ENCODE measurements around the gene HSD17B2. TPM values are rescaled to one million over a fixed set of nuclear protein-coding genes. Genes with fewer than 3 reads are reported as not detected.
"Not testable (repeated sequence)": the region's sequence is repeated elsewhere in the genome, so short reads cannot be mapped to it uniquely, and the experiment has no call there.

Gene HSD17B2
- total RNA-seq = 105 and 217 TPM in 2 replicates

DNA sequence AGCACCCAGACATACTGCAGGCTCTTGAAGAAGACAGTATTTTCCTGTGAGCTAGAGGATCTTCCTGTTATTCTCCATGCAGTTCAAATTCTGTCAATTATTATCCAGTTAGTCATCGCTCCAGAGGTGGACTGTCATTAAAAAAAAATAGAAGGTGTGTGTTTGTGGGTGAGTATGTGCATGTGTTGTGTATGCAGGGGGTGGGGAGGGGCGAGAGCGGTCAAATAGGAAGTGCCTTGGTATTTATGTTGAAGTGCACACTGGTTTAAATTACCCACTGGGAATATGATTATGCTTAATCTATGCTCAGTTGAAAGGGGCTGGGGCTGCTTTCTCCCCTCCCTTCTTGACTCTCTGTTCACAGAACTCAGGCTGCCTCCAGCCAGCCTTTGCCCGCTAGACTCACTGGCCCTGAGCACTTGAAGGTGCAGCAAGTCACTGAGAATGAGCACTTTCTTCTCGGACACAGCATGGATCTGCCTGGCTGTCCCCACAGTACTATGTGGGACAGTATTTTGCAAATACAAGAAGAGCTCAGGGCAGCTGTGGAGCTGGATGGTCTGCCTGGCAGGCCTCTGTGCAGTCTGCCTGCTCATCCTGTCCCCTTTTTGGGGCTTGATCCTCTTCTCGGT is at the start of gene HSD17B2:
TSS of gene HSD17B2 (plus strand) at position 273 of the 632 bp plus-strand sequence. CDS start at position 445, 172 bp downstream.
- DNase-seq (ENCODE audit: low read depth in 2 of 2) = peak; percentile 78 to 79

DNA sequence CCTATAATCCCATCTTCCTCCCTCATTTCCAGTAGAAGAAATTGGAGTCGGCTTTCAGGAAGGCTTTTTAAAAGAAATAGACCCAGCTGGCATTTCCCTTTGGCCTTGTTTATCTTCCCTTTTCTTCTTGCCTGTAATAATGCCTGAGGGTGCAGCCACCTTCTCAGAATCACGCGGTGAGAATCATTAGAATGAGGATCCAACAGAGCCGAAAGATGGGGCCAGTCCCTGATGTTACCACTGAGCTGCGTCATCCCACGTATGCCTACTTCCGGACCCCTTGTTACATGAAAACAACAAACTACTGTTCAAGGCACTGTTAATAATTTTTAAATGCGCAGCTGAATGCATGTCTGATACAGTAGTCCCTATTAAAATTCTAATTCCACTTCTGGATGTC is 47.9 kb upstream of the HSD17B2 start:
- no peak for DNase-seq (ENCODE audit: low read depth in 2 of 2)

DNA sequence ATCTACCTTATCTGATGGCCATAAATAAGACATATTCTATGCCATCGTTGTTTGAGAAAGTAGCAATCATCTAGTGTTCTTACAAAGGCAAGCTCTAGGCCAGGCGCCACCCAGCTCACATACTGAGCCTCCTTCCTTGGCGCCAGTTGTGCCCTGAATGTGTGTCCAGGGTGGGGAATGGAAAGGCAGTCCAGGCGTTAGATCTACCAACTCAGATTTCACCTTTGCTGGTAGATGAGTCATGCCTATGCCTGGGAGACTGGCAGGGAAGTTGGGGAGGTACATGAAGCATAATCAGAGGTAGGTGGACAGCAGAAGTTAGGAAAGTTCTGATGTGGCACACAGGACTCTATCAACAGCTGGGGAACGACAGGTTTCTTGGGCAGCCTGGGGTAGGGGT is 47.3 kb upstream of the HSD17B2 start:
- no peak for DNase-seq (ENCODE audit: low read depth in 2 of 2)

- DNase-seq (ENCODE audit: low read depth in 2 of 2) = no peak
Observed at GRCh38 chr16:81992859-81993258, 42.2 kb upstream of the HSD17B2 start.

- no peak for DNase-seq (ENCODE audit: low read depth in 2 of 2)
Observed at GRCh38 chr16:81994485-81994884, 40.6 kb upstream of the HSD17B2 start.

GRCh38 chr16:81995651-81996050 is 39.4 kb upstream of the HSD17B2 start:
- DNase-seq (ENCODE audit: low read depth in 2 of 2) = peak; percentile 11 to 84

DNA sequence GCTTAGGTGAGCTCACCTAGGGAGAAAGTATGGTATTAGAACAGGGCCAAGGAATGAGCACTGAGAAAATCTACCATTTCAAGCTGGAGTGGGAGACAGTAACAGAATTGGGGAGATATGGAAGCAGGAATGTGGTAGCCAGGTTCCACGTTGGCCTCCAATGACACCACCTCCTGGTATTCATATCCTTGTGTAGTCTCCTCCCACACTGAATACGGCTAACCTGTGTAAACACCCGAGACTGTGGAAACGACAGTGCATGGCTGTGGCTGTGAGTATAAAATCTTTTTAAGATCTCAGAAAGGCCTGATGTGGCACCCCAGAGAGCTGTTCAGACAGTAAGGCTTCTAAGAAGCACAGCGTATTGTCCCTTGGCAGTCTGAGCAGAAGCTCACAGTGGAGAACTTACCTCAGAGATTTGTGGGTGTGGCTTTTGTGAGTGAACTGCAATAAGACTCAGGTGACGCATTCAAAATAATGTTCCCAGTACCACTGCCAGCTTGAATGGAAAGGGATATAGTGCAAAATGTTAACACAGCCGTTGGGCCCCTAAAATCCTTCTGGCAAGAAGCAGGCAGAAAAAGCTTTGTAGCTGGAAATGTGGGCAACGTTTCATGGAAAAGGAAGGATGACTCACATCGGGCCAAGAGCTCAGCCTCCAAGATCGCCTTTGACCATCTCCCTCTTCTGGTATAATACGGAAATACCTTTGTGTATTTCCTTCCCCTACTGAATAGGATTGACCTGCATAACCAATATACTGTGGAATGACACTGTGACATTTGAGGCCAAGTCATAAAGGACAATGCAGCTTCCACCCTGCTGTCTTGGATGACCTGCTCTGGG is 38.2 kb upstream of the HSD17B2 start:
- DNase-seq (ENCODE audit: low read depth in 2 of 2) = peak; percentile 50 to 90

GRCh38 chr16:81997738-81998137 is 37.3 kb upstream of the HSD17B2 start:
- DNase-seq (ENCODE audit: low read depth in 2 of 2) = peak; percentile 7 to 82

DNA sequence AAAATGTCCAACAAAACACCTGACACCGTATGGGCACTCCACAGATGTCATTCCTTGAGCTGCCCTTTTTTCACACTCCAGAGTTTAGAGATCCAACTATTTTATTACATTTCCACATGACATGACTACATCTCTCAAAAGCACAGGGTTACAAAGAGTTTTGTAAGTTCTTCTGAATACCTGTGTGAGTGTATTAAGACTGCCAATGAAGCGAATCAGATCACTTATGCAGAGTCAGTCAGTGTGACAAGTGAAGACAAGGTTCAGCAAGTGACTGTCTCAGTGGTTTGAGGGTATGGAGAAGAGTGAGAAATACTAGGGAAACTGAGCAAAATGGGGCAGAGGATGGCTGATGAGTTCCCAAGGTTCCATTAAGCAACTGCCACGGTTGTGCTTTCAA is 32.2 kb upstream of the HSD17B2 start:
- DNase-seq (ENCODE audit: low read depth in 2 of 2) = no peak

- no peak for DNase-seq (ENCODE audit: low read depth in 2 of 2)
Observed at GRCh38 chr16:82004601-82005000, 30.5 kb upstream of the HSD17B2 start.

DNA sequence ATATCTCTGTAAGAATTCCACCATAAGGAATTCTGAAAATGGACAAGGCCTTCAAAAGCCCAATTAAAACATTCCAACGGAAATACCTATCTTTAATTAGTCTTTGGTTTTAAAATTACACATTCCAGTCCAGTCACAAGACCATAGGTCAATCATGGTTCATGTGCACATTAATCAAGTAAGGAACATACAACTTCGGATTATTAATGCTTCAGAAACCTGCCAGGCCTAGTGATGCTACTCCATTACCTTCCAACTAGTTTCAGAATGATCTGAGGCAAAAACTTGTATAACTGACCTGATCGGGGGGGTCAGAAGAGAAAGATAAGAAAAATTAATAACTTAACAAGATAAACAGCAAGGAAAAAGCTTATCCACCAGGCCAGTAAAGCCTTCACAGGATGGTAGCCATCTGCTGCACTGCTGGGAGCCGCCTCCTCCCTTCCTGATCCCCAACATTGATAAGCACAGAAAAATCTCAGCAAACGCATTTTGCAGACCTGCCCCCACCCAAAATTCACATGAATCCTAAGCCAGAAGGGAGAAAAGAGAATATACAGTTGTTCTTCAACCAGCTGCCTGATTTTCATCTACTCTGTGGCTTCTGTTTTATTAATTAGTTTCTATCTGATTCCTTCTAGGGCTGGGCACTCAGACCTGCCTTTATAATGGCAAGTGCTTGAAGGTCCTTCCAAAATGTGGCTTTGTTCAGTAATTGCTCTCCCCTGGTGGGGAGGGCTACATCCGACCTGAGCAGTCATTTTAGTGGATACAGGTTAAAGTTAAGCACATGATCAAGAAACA is 29.8 kb upstream of the HSD17B2 start:
- DNase-seq (ENCODE audit: low read depth in 2 of 2) = no peak

DNA sequence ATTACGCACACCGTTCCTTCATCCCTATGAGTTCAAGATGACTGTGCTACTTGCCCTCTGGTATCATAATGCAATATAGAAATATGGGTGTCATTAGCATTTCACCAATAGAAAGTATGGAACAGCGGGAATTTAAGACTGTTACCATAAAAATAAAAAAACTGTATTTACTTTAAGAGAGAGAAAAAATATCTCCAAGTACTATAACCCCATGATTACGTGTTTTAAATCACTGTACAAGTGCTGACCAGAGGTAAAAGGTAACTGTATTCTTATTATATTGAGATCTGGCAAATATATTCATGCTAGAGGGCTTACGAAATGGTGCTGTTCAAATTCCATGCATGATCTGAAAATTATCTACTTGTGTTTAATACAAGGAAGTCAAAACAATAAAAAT is 29.0 kb upstream of the HSD17B2 start:
- DNase-seq (ENCODE audit: low read depth in 2 of 2) = no peak

GRCh38 chr16:82007189-82007588 is 27.9 kb upstream of the HSD17B2 start:
- no peak for DNase-seq (ENCODE audit: low read depth in 2 of 2)

GRCh38 chr16:82008957-82009592 is 26.0 kb upstream of the HSD17B2 start:
- no peak for DNase-seq (ENCODE audit: low read depth in 2 of 2)

DNA sequence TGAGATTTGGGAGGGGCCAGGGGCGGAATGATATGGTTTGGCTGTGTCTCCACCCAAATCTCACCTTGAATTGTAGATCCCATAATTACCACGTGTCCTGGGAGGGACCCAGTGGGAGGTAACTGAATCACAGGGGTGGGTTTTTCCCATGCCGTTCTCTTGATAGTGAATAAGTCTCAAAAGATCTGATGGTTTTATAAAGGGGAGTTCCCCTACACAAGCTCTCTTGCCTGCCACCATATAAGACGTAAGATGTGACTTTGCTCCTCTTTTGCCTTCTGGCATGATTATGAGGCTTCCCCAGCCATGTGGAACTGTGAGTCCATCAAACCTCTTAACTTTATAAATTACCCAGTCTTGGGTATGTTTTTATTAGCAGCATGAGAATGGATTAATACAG is 25.3 kb upstream of the HSD17B2 start:
- not testable (repeated sequence) for DNase-seq (ENCODE audit: low read depth in 2 of 2)

GRCh38 chr16:82010649-82011048 is 24.4 kb upstream of the HSD17B2 start:
- no peak for DNase-seq (ENCODE audit: low read depth in 2 of 2)

- peak in 1 of 2 donors; percentile 26 for DNase-seq (ENCODE audit: low read depth in 2 of 2)
Observed at GRCh38 chr16:82011199-82011641, 23.8 kb upstream of the HSD17B2 start, which contains the start of gene SDR42E1. TSS of gene SDR42E1 (minus strand) at chr16:82011470. CDS start at chr16:82000858, 10,612 bp downstream.

DNA sequence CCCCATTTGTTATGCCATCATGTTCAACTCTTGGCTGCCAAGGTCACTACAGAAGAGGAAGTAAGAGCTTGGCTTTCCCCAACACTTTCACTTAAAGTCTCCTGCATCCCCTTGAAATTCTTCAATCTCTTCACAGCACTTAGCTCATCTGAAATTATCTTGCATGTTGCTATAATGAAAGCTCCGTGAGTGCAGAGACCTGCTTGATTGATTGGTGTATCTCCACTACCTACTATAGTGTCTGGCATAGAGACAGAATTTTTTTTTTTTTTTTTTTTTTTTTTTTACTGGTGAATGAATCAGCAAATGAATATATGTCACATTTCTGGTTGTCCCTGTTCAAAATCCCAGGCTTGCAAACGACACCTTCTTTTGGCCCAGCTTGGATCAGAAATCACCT is 21.9 kb upstream of the HSD17B2 start:
- no peak for DNase-seq (ENCODE audit: low read depth in 2 of 2)

DNA sequence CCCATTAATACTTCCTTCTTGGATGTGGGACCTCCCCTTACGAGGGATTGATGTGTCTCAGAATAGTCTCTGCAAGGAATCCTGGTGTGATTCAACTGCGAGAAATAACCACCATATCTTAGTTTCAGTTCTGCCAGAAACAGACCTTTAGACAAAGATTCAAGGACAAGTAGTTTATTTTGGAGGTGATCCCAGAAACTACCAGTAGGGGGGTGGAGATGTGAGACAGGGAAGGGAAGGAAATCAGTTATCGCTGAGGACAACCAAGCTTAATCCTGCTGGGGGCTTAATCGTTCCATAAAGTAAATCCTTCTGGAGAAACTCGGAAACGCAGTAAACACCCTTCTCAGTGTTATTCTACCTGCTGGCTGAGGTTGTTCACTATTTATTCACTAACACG is 18.8 kb upstream of the HSD17B2 start:
- DNase-seq (ENCODE audit: low read depth in 2 of 2) = peak in 1 of 2 donors; percentile 73

- DNase-seq (ENCODE audit: low read depth in 2 of 2) = no peak
Observed at GRCh38 chr16:82016964-82017363, 18.1 kb upstream of the HSD17B2 start.

- DNase-seq (ENCODE audit: low read depth in 2 of 2) = no peak
Observed at GRCh38 chr16:82017911-82018568, 17.0 kb upstream of the HSD17B2 start.

Data from dermis microvascular lymphatic vessel endothelial cell (primary cell).